MM.1S (cell line): ENCODE data around the gene BMF.

Experiments used
- DNase-seq: peaks from one replicate; pipeline ENCODE4 v3.0.0-alpha.2; 2015
- H2AFZ ChIP-seq: fragments of 300-600 bp; sonication (generic); 2 replicates; pipeline ENCODE4 v1.6.0; 2016; ENCODE audit warnings: antibody characterized with exemption, low read length
- H3F3A ChIP-seq: fragments of 300-600 bp; sonication (generic); 2 replicates; pipeline ENCODE4 v1.6.1; 2016; ENCODE audit warnings: mild to moderate bottlenecking, antibody characterized with exemption, low read length, moderate library complexity, mixed read lengths; ENCODE audit not compliant: insufficient read depth
- H3K27ac ChIP-seq: fragments of 300-600 bp; sonication (generic); 2 replicates; pipeline ENCODE4 v1.5.1; 2016; ENCODE audit warnings: mild to moderate bottlenecking, low read length
- H3K27me3 ChIP-seq: fragments of 300-600 bp; sonication (generic); replicated peaks from 2 replicates; pipeline ENCODE4 v1.6.0; 2016; ENCODE audit warnings: low read length; ENCODE audit not compliant: insufficient read depth
- H3K36me3 ChIP-seq: fragments of 300-600 bp; sonication (generic); replicated peaks from 2 replicates; pipeline ENCODE4 v1.6.1; 2016; ENCODE audit warnings: mild to moderate bottlenecking, low read length, mixed read lengths; ENCODE audit not compliant: insufficient read depth
- H3K4me1 ChIP-seq: fragments of 300-600 bp; sonication (generic); 2 replicates; pipeline ENCODE4 v1.6.1; 2016; ENCODE audit warnings: low read length, mixed read lengths
- H3K4me2 ChIP-seq: fragments of 300-600 bp; sonication (generic); 2 replicates; pipeline ENCODE4 v1.6.0; 2016; ENCODE audit warnings: low read depth, low read length
- H3K4me3 ChIP-seq: fragments of 300-600 bp; sonication (generic); 2 replicates; pipeline ENCODE4 v1.5.1; 2016; ENCODE audit warnings: low read length, mixed read lengths
- H3K79me2 ChIP-seq: fragments of 300-600 bp; sonication (generic); 2 replicates; pipeline ENCODE4 v1.6.1; 2016; ENCODE audit warnings: mixed run types, low read length, mixed read lengths
- H3K9ac ChIP-seq: fragments of 300-600 bp; sonication (generic); 2 replicates; pipeline ENCODE4 v1.6.1; 2016; ENCODE audit warnings: low read length, mixed read lengths
- H3K9me2 ChIP-seq: fragments of 300-600 bp; sonication (generic); replicated peaks from 2 replicates; pipeline ENCODE4 v1.6.1; 2016; ENCODE audit warnings: mild to moderate bottlenecking, low read length, mixed read lengths; ENCODE audit not compliant: insufficient read depth
- H3K9me3 ChIP-seq: fragments of 300-600 bp; sonication (generic); replicated peaks from 2 replicates; pipeline ENCODE4 v1.6.1; 2016; ENCODE audit warnings: mild to moderate bottlenecking, low read length, mixed read lengths; ENCODE audit not compliant: insufficient read depth
- H4K20me1 ChIP-seq: fragments of 300-600 bp; sonication (generic); 2 replicates; pipeline ENCODE4 v1.6.1; 2016; ENCODE audit warnings: mild to moderate bottlenecking, low read length, moderate library complexity, mixed read lengths; ENCODE audit not compliant: insufficient read depth
- CTCF ChIP-seq: fragments of 300-600 bp; sonication (generic); IDR thresholded peaks from 2 replicates; pipeline ENCODE4 v1.5.1; 2016; ENCODE audit warnings: antibody characterized with exemption, low read length, mixed read lengths
- EZH2 ChIP-seq: fragments of 300-600 bp; sonication (generic); optimal IDR thresholded peaks from 2 replicates; pipeline ENCODE3; 2017; ENCODE audit warnings: low read depth, mild to moderate bottlenecking, antibody characterized with exemption, low read length, mixed read lengths
- EZH2phosphoT487 ChIP-seq: fragments of 300-600 bp; sonication (generic); IDR thresholded peaks from 2 replicates; pipeline ENCODE4 v1.6.1; 2018; ENCODE audit warnings: antibody characterized with exemption, low read length

The BMF gene

GRCh38 chr15:40105517-40106202 is 3.0 kb downstream of the BMF start:
- Histone ChIP-seq H3K4me1 (peaks cover 73% of the 10 kb centered on the region), H4K20me1 (no peaks in the 10 kb centered on the region), H3K4me3 (peak overlapping the region; percentile 76), H3K4me2 (peak overlapping the region; percentile 87), H3K9me3 (no peaks in the 10 kb centered on the region), H3K79me2 (peaks cover 62% of the 10 kb centered on the region), H3F3A (peaks cover 56% of the 10 kb centered on the region), H3K9ac (peak overlapping the region; percentile 83), H3K27ac (peak overlapping the region; percentile 85), H3K27me3 (no peaks in the 10 kb centered on the region), H3K9me2 (no peaks in the 10 kb centered on the region), H2AFZ (peak overlapping the region; percentile 46; the same call in 1 of the 2 replicates), H3K36me3 (no peaks in the 10 kb centered on the region)
- TF ChIP-seq CTCF (no peak), EZH2phosphoT487 (no peak), EZH2 (no peak)
- DNase-seq: peak; percentile 55

- no peaks in the 10 kb centered on the region for H3K36me3 ChIP-seq
- peaks cover 79% of the 10 kb centered on the region for H3K4me1 ChIP-seq
- H3K9me2 ChIP-seq: no peaks in the 10 kb centered on the region
- peak overlapping the region; percentile 87 for H3K4me2 ChIP-seq
- H4K20me1 ChIP-seq: no peaks in the 10 kb centered on the region
- H3K27ac ChIP-seq: peak overlapping the region; percentile 85
- H3K9me3 ChIP-seq: no peaks in the 10 kb centered on the region
- TF ChIP-seq EZH2phosphoT487 (no peak), CTCF (peak; percentile 93)
- peaks cover 68% of the 10 kb centered on the region for H3K79me2 ChIP-seq
- peak; percentile 76 for DNase-seq
- H3K4me3 ChIP-seq: peak overlapping the region; percentile 76
- peak overlapping the region; percentile 83 for H3K9ac ChIP-seq
- peak overlapping the region; percentile 46 for H2AFZ ChIP-seq
- H3K27me3 ChIP-seq: no peaks in the 10 kb centered on the region
- H3F3A ChIP-seq: peaks cover 59% of the 10 kb centered on the region
These were observed 3.7 kb downstream of the BMF start for GRCh38 chr15:40104865-40105516.

- peaks cover 81% of the 10 kb centered on the region for H3K4me1 ChIP-seq
- TF ChIP-seq CTCF (no peak), EZH2phosphoT487 (no peak), EZH2 (no peak)
- H3K4me3 ChIP-seq: peak overlapping the region; percentile 76
- H3F3A ChIP-seq: peaks cover 61% of the 10 kb centered on the region
- H3K36me3 ChIP-seq: no peaks in the 10 kb centered on the region
- H3K9me2 ChIP-seq: no peaks in the 10 kb centered on the region
- H3K27me3 ChIP-seq: no peaks in the 10 kb centered on the region
- H3K79me2 ChIP-seq: peaks cover 73% of the 10 kb centered on the region
- DNase-seq: no peak
- no peaks in the 10 kb centered on the region for H3K9me3 ChIP-seq
- peak overlapping the region; percentile 83 for H3K9ac ChIP-seq
- H2AFZ ChIP-seq: no peak overlapping the region
- H3K27ac ChIP-seq: peak overlapping the region; percentile 85; the same call in 1 of the 2 replicates
- H4K20me1 ChIP-seq: no peaks in the 10 kb centered on the region
- H3K4me2 ChIP-seq: peak overlapping the region; percentile 87
These were observed 4.3 kb downstream of the BMF start for GRCh38 chr15:40104296-40104864.
